ENCODE measurements around the gene MLC1. TPM values are rescaled to one million over a fixed set of nuclear protein-coding genes. Genes with fewer than 3 reads are reported as not detected.

MLC1 gene
- polyA plus RNA-seq, 1 donor (not counting 4 experiments of a cell fraction or from before 2014, with no cell fraction given): not detected

DNA sequence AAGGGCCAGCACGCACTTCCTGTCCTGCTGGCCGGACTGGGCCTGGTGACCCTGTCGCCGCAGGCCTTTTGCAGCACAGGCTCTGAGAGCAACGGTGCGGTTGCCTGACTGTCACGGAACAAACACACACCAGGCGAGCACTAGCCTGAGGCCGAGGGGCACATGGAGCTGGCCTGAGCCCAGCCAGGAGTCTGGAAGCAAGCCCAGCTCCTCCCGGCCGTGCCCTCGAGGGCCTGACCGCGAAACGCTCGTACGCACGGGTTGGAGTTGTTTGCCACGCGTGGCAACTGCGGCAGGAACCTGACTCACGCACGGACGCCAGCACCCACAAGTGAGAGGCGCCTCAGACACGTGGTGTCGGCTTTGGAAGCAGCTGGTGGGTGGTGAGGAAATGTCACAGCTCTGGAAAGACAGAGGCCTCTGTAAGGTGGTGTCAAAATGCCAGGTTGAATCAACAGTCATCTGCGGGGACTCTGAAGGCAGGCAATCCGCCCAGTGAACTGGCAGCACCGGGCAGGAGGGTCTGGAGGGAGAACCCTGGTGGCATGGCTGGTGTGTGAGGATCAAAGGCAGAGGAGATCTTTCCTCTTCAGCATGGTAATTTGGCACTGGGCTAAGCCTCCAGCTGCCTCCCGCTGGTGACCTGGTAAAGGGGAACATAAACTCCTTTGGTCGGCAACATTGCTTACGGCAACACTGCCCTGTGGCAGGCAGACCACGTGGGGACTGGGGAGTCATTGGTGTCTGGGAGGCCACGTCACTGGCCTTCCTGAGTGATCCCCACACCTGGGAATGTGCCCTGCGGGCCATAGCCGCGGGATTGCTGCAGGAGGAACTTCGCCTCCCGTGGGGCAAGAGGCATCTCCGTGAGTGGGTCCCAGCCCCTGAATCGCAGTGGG is 57.3 kb downstream of the MLC1 start:
- no peak for FAIRE-seq
- Histone ChIP-seq H3K4me2 (ENCODE audit: control insufficient read depth, extremely low read depth, insufficient read depth, low read depth, low read length) (peak overlapping the region; percentile 16), H3K9me1 (ENCODE audit: control insufficient read depth, extremely low read depth, insufficient read depth, low read length) (no peaks in the 10 kb centered on the region), H3K27ac (ENCODE audit: control insufficient read depth, insufficient read depth, low read length) (no peak overlapping the region), H4K20me1 (ENCODE audit: control insufficient read depth, extremely low read depth, insufficient read depth, low read length) (no peaks in the 10 kb centered on the region), H3K4me1 (ENCODE audit: control insufficient read depth, extremely low read depth, insufficient read depth, low read length) (peaks cover 8% of the 10 kb centered on the region), H3K4me3 (ENCODE audit: control insufficient read depth in 2 of 3, extremely low read depth in 1 of 3, insufficient read depth in 2 of 3, low read depth in 1 of 3, low read length in 3 of 3) (no peak overlapping the region), H3K36me3 (ENCODE audit: control insufficient read depth in 2 of 2, extremely low read depth in 1 of 2, insufficient read depth in 2 of 2, low read length in 2 of 2) (no peaks in the 10 kb centered on the region), H3K79me2 (ENCODE audit: control insufficient read depth, insufficient read depth, low read length) (no peaks in the 10 kb centered on the region), H3K9ac (ENCODE audit: control insufficient read depth, extremely low read depth, insufficient read depth, low read length) (no peak overlapping the region), H2AFZ (ENCODE audit: control insufficient read depth, low read length) (no peak overlapping the region), H3K9me3 (ENCODE audit: control insufficient read depth, low read depth, low read length) (no peaks in the 10 kb centered on the region), H3K27me3 (ENCODE audit: control insufficient read depth, extremely low read depth, insufficient read depth, low read length) (peaks cover 11% of the 10 kb centered on the region)
- no peak for TF ChIP-seq EZH2 (IDR thresholded peaks at IDR 0.05; ENCODE audit: low read length)
- TF ChIP-seq CTCF (optimal IDR thresholded peaks at IDR 0.05 in 1 of 3, IDR thresholded peaks at IDR 0.05 in 1 of 3, conservative IDR thresholded peaks at IDR 0.05 in 1 of 3; ENCODE audit: extremely low read depth in 1 of 3, insufficient read depth in 2 of 3, low read length in 3 of 3): peak in 1 of 3 experiments; percentile 17
- dilution Hi-C loops (cut with MboI; ENCODE audit: extremely low pct_ligation_motif_present, low sequenced_read_pairs): no loop called here
- peak; percentile 26 for DNase-seq (ENCODE audit: low read depth, low spot score)

DNA sequence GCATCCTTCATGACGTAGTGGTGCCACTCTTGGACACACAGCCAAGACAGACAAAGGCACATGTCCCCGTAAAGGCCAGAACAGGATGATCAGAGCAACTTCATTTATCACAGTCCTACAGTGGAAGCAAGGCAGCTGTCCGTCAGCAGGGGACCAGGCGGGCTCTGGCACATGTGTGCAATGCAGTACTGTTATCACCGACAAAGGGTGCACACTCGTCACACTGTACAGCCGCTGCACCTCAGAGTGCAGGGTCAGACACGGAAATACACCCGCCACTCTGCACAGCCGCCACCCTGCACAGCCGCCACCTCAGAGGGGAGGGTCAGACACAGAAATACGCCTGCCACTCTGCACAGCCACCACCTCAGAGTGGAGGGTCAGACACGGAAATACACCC is 59.2 kb downstream of the MLC1 start:
- FAIRE-seq: no peak
- TF ChIP-seq EZH2 (IDR thresholded peaks at IDR 0.05; ENCODE audit: low read length): no peak
- no peak for TF ChIP-seq CTCF (optimal IDR thresholded peaks at IDR 0.05 in 1 of 3, IDR thresholded peaks at IDR 0.05 in 1 of 3, conservative IDR thresholded peaks at IDR 0.05 in 1 of 3; ENCODE audit: extremely low read depth in 1 of 3, insufficient read depth in 2 of 3, low read length in 3 of 3)
- no peak overlapping the region for H3K27ac ChIP-seq (ENCODE audit: control insufficient read depth, insufficient read depth, low read length)
- H3K4me2 ChIP-seq (ENCODE audit: control insufficient read depth, extremely low read depth, insufficient read depth, low read depth, low read length): no peak overlapping the region
- no peaks in the 10 kb centered on the region for H3K9me3 ChIP-seq (ENCODE audit: control insufficient read depth, low read depth, low read length)
- H3K9ac ChIP-seq (ENCODE audit: control insufficient read depth, extremely low read depth, insufficient read depth, low read length): no peak overlapping the region
- DNase-seq (ENCODE audit: low read depth, low spot score): no peak
- dilution Hi-C loops (cut with MboI; ENCODE audit: extremely low pct_ligation_motif_present, low sequenced_read_pairs): no loop called here
- no peak overlapping the region for H3K4me3 ChIP-seq (ENCODE audit: control insufficient read depth in 2 of 3, extremely low read depth in 1 of 3, insufficient read depth in 2 of 3, low read depth in 1 of 3, low read length in 3 of 3)
- H3K4me1 ChIP-seq (ENCODE audit: control insufficient read depth, extremely low read depth, insufficient read depth, low read length): peaks cover 8% of the 10 kb centered on the region
- no peaks in the 10 kb centered on the region for H3K36me3 ChIP-seq (ENCODE audit: control insufficient read depth in 2 of 2, extremely low read depth in 1 of 2, insufficient read depth in 2 of 2, low read length in 2 of 2)
- H2AFZ ChIP-seq (ENCODE audit: control insufficient read depth, low read length): no peak overlapping the region
- H4K20me1 ChIP-seq (ENCODE audit: control insufficient read depth, extremely low read depth, insufficient read depth, low read length): no peaks in the 10 kb centered on the region
- H3K79me2 ChIP-seq (ENCODE audit: control insufficient read depth, insufficient read depth, low read length): no peaks in the 10 kb centered on the region
- H3K27me3 ChIP-seq (ENCODE audit: control insufficient read depth, extremely low read depth, insufficient read depth, low read length): peaks cover 11% of the 10 kb centered on the region
- H3K9me1 ChIP-seq (ENCODE audit: control insufficient read depth, extremely low read depth, insufficient read depth, low read length): no peaks in the 10 kb centered on the region
